Liver (tissue), 9 donors: ENCODE measurements around the gene SRRM2. TPM values are rescaled to one million over a fixed set of nuclear protein-coding genes. Genes with fewer than 3 reads are reported as not detected.

Source experiments
- DNase-seq: peaks from one replicate; pipeline ENCODE4 v3.0.0-alpha.2; 2017; ENCODE audit warnings: low spot score
- H3K27ac ChIP-seq, 2 donors: one replicate each; pipeline ENCODE4 v1.7.0; 2013; ENCODE audit warnings: inconsistent platforms in 2 of 2, low read length in 2 of 2, control low read depth in 1 of 2, low read depth in 1 of 2, mild to moderate bottlenecking in 1 of 2
- H3K27me3 ChIP-seq, 4 donors: one replicate each; pipeline versions ENCODE4 v1.6.1 to v1.7.0; 2013; ENCODE audit warnings: low read length in 3 of 4, inconsistent platforms in 1 of 4, mild to moderate bottlenecking in 1 of 4, moderate library complexity in 1 of 4; ENCODE audit not compliant: control insufficient read depth in 4 of 4, insufficient read depth in 4 of 4
- H3K36me3 ChIP-seq, 4 donors: one replicate each; pipeline versions ENCODE4 v1.6.1 to v1.7.0; 2013; ENCODE audit warnings: low read length in 3 of 4, mild to moderate bottlenecking in 3 of 4, low read depth in 1 of 4, moderate library complexity in 1 of 4; ENCODE audit not compliant: control insufficient read depth in 4 of 4, insufficient read depth in 3 of 4
- H3K4me1 ChIP-seq, 4 donors: one replicate each; pipeline versions ENCODE4 v1.6.1 to v1.7.0; 2013; ENCODE audit warnings: low read length in 3 of 4, mild to moderate bottlenecking in 3 of 4, moderate library complexity in 1 of 4; ENCODE audit not compliant: control insufficient read depth in 4 of 4, insufficient read depth in 4 of 4
- H3K4me3 ChIP-seq, 3 donors: one replicate each; pipeline versions ENCODE4 v1.6.1 to v1.7.0; 2013; ENCODE audit warnings: low read length in 3 of 3, control low read depth in 1 of 3, low read depth in 1 of 3, mild to moderate bottlenecking in 1 of 3
- H3K9ac ChIP-seq, 2 donors: one replicate each; pipeline ENCODE4 v1.7.0; 2013; ENCODE audit warnings: low read length in 2 of 2, mild to moderate bottlenecking in 2 of 2, moderate library complexity in 2 of 2, control low read depth in 1 of 2, low read depth in 1 of 2
- H3K9me3 ChIP-seq, 4 donors: one replicate each; pipeline versions ENCODE4 v1.6.1 to v1.7.0; 2013; ENCODE audit warnings: low read length in 3 of 4; ENCODE audit not compliant: control insufficient read depth in 4 of 4
- EGR1 ChIP-seq, 2 donors: IDR thresholded peaks; 2 replicates each; pipeline ENCODE4 v1.6.1; 2016 to 2018; ENCODE audit warnings: antibody characterized with exemption in 2 of 2, low read depth in 2 of 2
- FOXA1 ChIP-seq: IDR thresholded peaks from 2 replicates; pipeline ENCODE4 v1.6.1; 2016; ENCODE audit warnings: antibody characterized with exemption
- FOXA2 ChIP-seq: IDR thresholded peaks from 2 replicates; pipeline ENCODE4 v1.6.1; 2016; ENCODE audit warnings: antibody characterized with exemption
- GABPA ChIP-seq, 2 donors: IDR thresholded peaks in 1 of 2; conservative IDR thresholded peaks in 1 of 2; 2 replicates each; pipeline ENCODE4 v1.6.1; 2016; ENCODE audit warnings: antibody characterized with exemption in 2 of 2, mild to moderate bottlenecking in 1 of 2, moderate library complexity in 1 of 2
- HNF4A ChIP-seq, 2 donors: conservative IDR thresholded peaks; 2 replicates each; pipeline ENCODE4 v1.6.1; 2016; ENCODE audit warnings: antibody characterized with exemption in 2 of 2, mild to moderate bottlenecking in 2 of 2
- HNF4G ChIP-seq: IDR thresholded peaks from 2 replicates; pipeline ENCODE4 v1.6.1; 2016; ENCODE audit warnings: antibody characterized with exemption
- JUND ChIP-seq, 2 donors: IDR thresholded peaks; 2 replicates each; pipeline ENCODE4 v1.6.1; 2016; ENCODE audit warnings: antibody characterized with exemption in 2 of 2
- NR2F2 ChIP-seq: IDR thresholded peaks from 2 replicates; pipeline ENCODE4 v1.6.1; 2016; ENCODE audit warnings: antibody characterized with exemption
- RAD21 ChIP-seq, 2 donors: IDR thresholded peaks; 2 replicates each; pipeline ENCODE4 v1.6.1; 2016; ENCODE audit warnings: antibody characterized with exemption in 2 of 2, mild to moderate bottlenecking in 2 of 2
- RXRA ChIP-seq, 2 donors: IDR thresholded peaks; 2 replicates each; pipeline ENCODE4 v1.6.1; 2017 to 2018; ENCODE audit warnings: antibody characterized with exemption in 2 of 2, mild to moderate bottlenecking in 1 of 2
- SP1 ChIP-seq: IDR thresholded peaks from 2 replicates; pipeline ENCODE4 v1.6.1; 2018; ENCODE audit warnings: antibody characterized with exemption, mild to moderate bottlenecking
- TAF1 ChIP-seq: conservative IDR thresholded peaks from 2 replicates; pipeline ENCODE4 v1.6.1; 2016; ENCODE audit warnings: antibody characterized with exemption, mild to moderate bottlenecking
- YY1 ChIP-seq: IDR thresholded peaks from 2 replicates; pipeline ENCODE4 v1.6.1; 2016; ENCODE audit warnings: antibody characterized with exemption, mild to moderate bottlenecking
- WGBS: extraction: QIAGEN DNeasy Blood & Tissue Kit; methylation state at CpG from one replicate; pipeline ENCODE4 v1.1.7; 2013; 5-methylcytosine and 5-hydroxymethylcytosine counted together
- polyA plus RNA-seq, 2 donors: library from polyadenylated mRNA; stranded (reverse) in 1 of 2; unstranded in 1 of 2; fragments of 200-250 nt in 1 of 2; fragments of >200 nt in 1 of 2; fragmentation: Nextera tagmentation in 1 of 2; extraction: Ambion mirVana in 1 of 2; gene quantifications; one replicate each; pipeline versions ENCODE4 v1.2.1 to v1.2.3, GENCODE V29; 2013 to 2015
- total RNA-seq, 2 donors: library from RNA; depleted of rRNA; stranded (reverse); fragments of >200 nt; gene quantifications; one replicate each; pipeline ENCODE4 v1.2.3, GENCODE V29; 2014
- TF ChIP-seq, protein P1 (sequence below): fragments of 150-350 bp; IDR thresholded peaks from 2 replicates; pipeline ENCODE4 v1.5.1; 2017; ENCODE audit warnings: improper control_type of control experiment, low read depth, low read length; ENCODE audit not compliant: missing input control
- TF ChIP-seq, protein P2 (sequence below): IDR thresholded peaks from 2 replicates; pipeline ENCODE4 v1.6.1; 2016; ENCODE audit warnings: antibody characterized with exemption
- TF ChIP-seq, protein P3 (sequence below): IDR thresholded peaks from 2 replicates; pipeline ENCODE4 v1.6.1; 2016; ENCODE audit warnings: antibody characterized with exemption
- TF ChIP-seq, protein P4 (sequence below): IDR thresholded peaks from 2 replicates; pipeline ENCODE4 v1.6.1; 2016; ENCODE audit warnings: antibody characterized with exemption, mild to moderate bottlenecking
- TF ChIP-seq, protein P5 (sequence below): IDR thresholded peaks from 2 replicates; pipeline ENCODE4 v1.6.1; 2016; ENCODE audit warnings: antibody characterized with exemption
- donor health status: healthy.
- donor health status: healthy.
- donor health status: healthy.
- donor health status: healthy.
- donor health status: healthy.

The SRRM2 gene
- total and polyA plus RNA-seq, 4 donors: 84.8 to 199 (median 133) TPM

DNA sequence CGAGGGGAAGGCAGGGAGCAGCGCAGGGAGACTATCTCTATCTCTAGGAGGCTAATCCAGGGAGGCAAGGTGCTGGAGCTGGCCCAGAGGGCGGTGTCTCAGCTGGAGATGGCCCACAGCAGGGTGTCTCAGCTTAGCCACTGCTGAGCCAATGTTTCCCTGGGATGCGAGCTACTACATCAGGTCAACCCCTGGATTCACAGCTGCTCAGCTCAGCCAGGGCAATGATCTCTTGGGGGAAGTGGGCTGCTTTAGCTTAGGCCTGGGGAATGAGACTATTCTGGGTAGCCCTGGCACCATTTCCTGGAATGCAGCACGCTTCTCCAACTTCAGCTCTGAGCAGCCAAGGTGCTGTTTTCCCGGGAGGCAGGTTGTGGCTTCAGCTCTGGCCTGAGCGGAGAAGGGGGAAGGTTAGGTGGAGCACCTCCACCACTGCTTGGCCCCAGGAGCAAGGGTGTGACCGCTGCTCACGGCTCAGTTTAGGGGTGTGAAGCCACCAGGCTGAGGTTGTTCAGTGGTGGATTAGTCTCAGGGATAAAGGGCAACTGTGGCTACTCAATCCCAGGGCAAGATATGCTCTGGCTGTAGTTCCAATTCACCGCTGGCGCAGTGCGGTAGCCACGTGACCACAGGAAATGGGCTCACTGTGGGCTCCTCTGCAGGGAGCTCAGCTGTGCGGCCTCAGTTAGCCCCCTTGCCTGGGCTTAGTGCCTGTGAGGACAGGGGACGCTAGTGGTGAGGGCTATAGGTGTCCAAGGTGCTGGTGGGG, 59.4 kb downstream of the SRRM2 start:
- Histone ChIP-seq H3K36me3 (no peaks in the 10 kb centered on the region), H3K9me3 (no peaks in the 10 kb centered on the region), H3K9ac (no peak overlapping the region), H3K27me3 (peaks cover 0 to 4% (median 0%) of the 10 kb centered on the region in 4 donors), H3K4me3 (no peak overlapping the region), H3K4me1 (no peaks in the 10 kb centered on the region), H3K27ac (no peak overlapping the region)
- WGBS: 70% methylated on average over 15 of the region's 15 CpGs
- no peak for DNase-seq
- TF ChIP-seq EGR1 (IDR thresholded peaks at IDR 0.05; ENCODE audit: low read depth in 2 of 2): no peak
- TF ChIP-seq, protein P1, sequence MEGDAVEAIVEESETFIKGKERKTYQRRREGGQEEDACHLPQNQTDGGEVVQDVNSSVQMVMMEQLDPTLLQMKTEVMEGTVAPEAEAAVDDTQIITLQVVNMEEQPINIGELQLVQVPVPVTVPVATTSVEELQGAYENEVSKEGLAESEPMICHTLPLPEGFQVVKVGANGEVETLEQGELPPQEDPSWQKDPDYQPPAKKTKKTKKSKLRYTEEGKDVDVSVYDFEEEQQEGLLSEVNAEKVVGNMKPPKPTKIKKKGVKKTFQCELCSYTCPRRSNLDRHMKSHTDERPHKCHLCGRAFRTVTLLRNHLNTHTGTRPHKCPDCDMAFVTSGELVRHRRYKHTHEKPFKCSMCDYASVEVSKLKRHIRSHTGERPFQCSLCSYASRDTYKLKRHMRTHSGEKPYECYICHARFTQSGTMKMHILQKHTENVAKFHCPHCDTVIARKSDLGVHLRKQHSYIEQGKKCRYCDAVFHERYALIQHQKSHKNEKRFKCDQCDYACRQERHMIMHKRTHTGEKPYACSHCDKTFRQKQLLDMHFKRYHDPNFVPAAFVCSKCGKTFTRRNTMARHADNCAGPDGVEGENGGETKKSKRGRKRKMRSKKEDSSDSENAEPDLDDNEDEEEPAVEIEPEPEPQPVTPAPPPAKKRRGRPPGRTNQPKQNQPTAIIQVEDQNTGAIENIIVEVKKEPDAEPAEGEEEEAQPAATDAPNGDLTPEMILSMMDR: no peak
- TF ChIP-seq RAD21 (IDR thresholded peaks at IDR 0.05): no peak
- no peak for TF ChIP-seq NR2F2
- TF ChIP-seq TAF1: no peak
- TF ChIP-seq RXRA (IDR thresholded peaks at IDR 0.05): no peak
- TF ChIP-seq HNF4G: no peak
- no peak for TF ChIP-seq SP1
- TF ChIP-seq, protein P2, sequence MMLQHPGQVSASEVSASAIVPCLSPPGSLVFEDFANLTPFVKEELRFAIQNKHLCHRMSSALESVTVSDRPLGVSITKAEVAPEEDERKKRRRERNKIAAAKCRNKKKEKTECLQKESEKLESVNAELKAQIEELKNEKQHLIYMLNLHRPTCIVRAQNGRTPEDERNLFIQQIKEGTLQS: no peak
- TF ChIP-seq, protein P3, sequence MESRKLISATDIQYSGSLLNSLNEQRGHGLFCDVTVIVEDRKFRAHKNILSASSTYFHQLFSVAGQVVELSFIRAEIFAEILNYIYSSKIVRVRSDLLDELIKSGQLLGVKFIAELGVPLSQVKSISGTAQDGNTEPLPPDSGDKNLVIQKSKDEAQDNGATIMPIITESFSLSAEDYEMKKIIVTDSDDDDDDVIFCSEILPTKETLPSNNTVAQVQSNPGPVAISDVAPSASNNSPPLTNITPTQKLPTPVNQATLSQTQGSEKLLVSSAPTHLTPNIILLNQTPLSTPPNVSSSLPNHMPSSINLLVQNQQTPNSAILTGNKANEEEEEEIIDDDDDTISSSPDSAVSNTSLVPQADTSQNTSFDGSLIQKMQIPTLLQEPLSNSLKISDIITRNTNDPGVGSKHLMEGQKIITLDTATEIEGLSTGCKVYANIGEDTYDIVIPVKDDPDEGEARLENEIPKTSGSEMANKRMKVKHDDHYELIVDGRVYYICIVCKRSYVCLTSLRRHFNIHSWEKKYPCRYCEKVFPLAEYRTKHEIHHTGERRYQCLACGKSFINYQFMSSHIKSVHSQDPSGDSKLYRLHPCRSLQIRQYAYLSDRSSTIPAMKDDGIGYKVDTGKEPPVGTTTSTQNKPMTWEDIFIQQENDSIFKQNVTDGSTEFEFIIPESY: no peak
- TF ChIP-seq FOXA2: no peak
- TF ChIP-seq JUND (IDR thresholded peaks at IDR 0.05): no peak
- TF ChIP-seq, protein P4, sequence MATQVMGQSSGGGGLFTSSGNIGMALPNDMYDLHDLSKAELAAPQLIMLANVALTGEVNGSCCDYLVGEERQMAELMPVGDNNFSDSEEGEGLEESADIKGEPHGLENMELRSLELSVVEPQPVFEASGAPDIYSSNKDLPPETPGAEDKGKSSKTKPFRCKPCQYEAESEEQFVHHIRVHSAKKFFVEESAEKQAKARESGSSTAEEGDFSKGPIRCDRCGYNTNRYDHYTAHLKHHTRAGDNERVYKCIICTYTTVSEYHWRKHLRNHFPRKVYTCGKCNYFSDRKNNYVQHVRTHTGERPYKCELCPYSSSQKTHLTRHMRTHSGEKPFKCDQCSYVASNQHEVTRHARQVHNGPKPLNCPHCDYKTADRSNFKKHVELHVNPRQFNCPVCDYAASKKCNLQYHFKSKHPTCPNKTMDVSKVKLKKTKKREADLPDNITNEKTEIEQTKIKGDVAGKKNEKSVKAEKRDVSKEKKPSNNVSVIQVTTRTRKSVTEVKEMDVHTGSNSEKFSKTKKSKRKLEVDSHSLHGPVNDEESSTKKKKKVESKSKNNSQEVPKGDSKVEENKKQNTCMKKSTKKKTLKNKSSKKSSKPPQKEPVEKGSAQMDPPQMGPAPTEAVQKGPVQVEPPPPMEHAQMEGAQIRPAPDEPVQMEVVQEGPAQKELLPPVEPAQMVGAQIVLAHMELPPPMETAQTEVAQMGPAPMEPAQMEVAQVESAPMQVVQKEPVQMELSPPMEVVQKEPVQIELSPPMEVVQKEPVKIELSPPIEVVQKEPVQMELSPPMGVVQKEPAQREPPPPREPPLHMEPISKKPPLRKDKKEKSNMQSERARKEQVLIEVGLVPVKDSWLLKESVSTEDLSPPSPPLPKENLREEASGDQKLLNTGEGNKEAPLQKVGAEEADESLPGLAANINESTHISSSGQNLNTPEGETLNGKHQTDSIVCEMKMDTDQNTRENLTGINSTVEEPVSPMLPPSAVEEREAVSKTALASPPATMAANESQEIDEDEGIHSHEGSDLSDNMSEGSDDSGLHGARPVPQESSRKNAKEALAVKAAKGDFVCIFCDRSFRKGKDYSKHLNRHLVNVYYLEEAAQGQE: no peak
- TF ChIP-seq HNF4A (conservative IDR thresholded peaks at IDR 0.05): no peak
- TF ChIP-seq YY1: no peak
- no peak for TF ChIP-seq GABPA (IDR thresholded peaks at IDR 0.05 in 1 of 2, conservative IDR thresholded peaks at IDR 0.05 in 1 of 2)
- TF ChIP-seq, protein P5, sequence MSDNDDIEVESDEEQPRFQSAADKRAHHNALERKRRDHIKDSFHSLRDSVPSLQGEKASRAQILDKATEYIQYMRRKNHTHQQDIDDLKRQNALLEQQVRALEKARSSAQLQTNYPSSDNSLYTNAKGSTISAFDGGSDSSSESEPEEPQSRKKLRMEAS: no peak
- TF ChIP-seq FOXA1: no peak
